B cell (primary cell): Measurements from ENCODE around the gene PTPN14. TPM values are rescaled to one million over a fixed set of nuclear protein-coding genes. Genes with fewer than 3 reads are reported as not detected.

Experiments
- ATAC-seq: fragments of 200-7000 bp; cut with Tn5 transposase; one replicate; pipeline ENCODE4 v1.10.0; 2021; ENCODE audit warnings: low read depth, mild to moderate bottlenecking, moderate number of reproducible peaks, moderate library complexity
- CTCF ChIA-PET: fragments of 350-600 bp; sonication (Branson Sonifier 250); formaldehyde crosslinking; loops from one replicate; lab custom pipeline; 2021; ENCODE audit warnings: antibody characterized with exemption, inconsistent platforms; lab: Charles Lee
- POLR2A ChIA-PET: fragments of 350-600 bp; sonication (Branson Sonifier 250); formaldehyde crosslinking; loops from one replicate; lab custom pipeline; 2021; ENCODE audit warnings: antibody characterized with exemption; lab: Charles Lee
- DNase-seq: peaks from one replicate; pipeline ENCODE4 v3.0.0; 2013
- H2AFZ ChIP-seq: 2 replicates; pipeline ENCODE4 v1.6.1; 2012; ENCODE audit warnings: mild to moderate bottlenecking, low read depth, low read length; ENCODE audit not compliant: insufficient read depth, poor library complexity, severe bottlenecking
- H3K27ac ChIP-seq, 2 donors: 1 replicate in 1 of 2; 2 replicates in 1 of 2; pipeline ENCODE4 v1.5.1; 2012 to 2013; ENCODE audit warnings: low read length in 2 of 2, mild to moderate bottlenecking in 2 of 2, moderate library complexity in 1 of 2
- H3K27me3 ChIP-seq, 4 experiments: fragments of 200-600 bp in 1 of 4; sonication (generic) in 1 of 4; replicated peaks in 1 of 4; 1 replicate in 2 of 4; 2 replicates in 2 of 4; pipeline versions ENCODE4 v1.6.1 to v1.7.0; 2013 to 2016; ENCODE audit warnings: low read length in 3 of 4, mild to moderate bottlenecking in 2 of 4, mixed read lengths in 1 of 4, moderate library complexity in 1 of 4; ENCODE audit not compliant: insufficient read depth in 4 of 4, control insufficient read depth in 3 of 4; ENCODE audit errors: control extremely low read depth in 1 of 4
- H3K36me3 ChIP-seq, 2 experiments: replicated peaks in 1 of 2; 1 replicate in 1 of 2; 2 replicates in 1 of 2; pipeline versions ENCODE4 v1.6.1 to v1.7.1; 2013; ENCODE audit warnings: low read length in 1 of 2; ENCODE audit not compliant: insufficient read depth in 2 of 2, control insufficient read depth in 1 of 2; ENCODE audit errors: control extremely low read depth in 1 of 2, extremely low read depth in 1 of 2
- H3K4me1 ChIP-seq, 2 donors: fragments of 200-600 bp in 1 of 2; sonication (generic) in 1 of 2; 1 replicate in 1 of 2; 2 replicates in 1 of 2; pipeline versions ENCODE4 v1.5.1 to v1.6.1; 2013 to 2017; ENCODE audit warnings: low read length in 2 of 2; ENCODE audit not compliant: control insufficient read depth in 2 of 2, insufficient read depth in 2 of 2
- H3K4me2 ChIP-seq: replicated peaks from 2 replicates; pipeline ENCODE3; 2012; ENCODE audit warnings: mild to moderate bottlenecking, low read depth, low read length; ENCODE audit not compliant: poor library complexity, severe bottlenecking
- H3K4me3 ChIP-seq, 5 experiments: fragments of 200-600 bp in 1 of 5; sonication (generic) in 1 of 5; 1 replicate in 3 of 5; 2 replicates in 2 of 5; pipeline versions ENCODE4 v1.5.1 to v1.7.0; 2011 to 2016; ENCODE audit warnings: low read length in 4 of 5, mild to moderate bottlenecking in 4 of 5, low read depth in 2 of 5, control low read depth in 1 of 5, moderate library complexity in 1 of 5; ENCODE audit not compliant: insufficient read depth in 1 of 5; ENCODE audit errors: control extremely low read depth in 1 of 5, extremely low read depth in 1 of 5
- H3K79me2 ChIP-seq: fragments of 200-600 bp; sonication (generic); one replicate; pipeline ENCODE4 v1.6.0; 2016; ENCODE audit warnings: low read length; ENCODE audit not compliant: control insufficient read depth, insufficient read depth
- H3K9ac ChIP-seq: fragments of 200-600 bp; sonication (generic); 2 replicates; pipeline ENCODE4 v1.6.1; 2017; ENCODE audit warnings: mild to moderate bottlenecking, low read length, moderate library complexity
- H3K9me3 ChIP-seq, 3 donors: one replicate each; pipeline versions ENCODE4 v1.6.1 to v1.7.1; 2013; ENCODE audit warnings: low read length in 2 of 3; ENCODE audit not compliant: control insufficient read depth in 2 of 3, insufficient read depth in 1 of 3; ENCODE audit errors: control extremely low read depth in 1 of 3
- H4K20me1 ChIP-seq: 2 replicates; pipeline ENCODE4 v1.6.0; 2012; ENCODE audit warnings: mild to moderate bottlenecking, low read length; ENCODE audit not compliant: insufficient read depth, control insufficient read depth, poor library complexity, severe bottlenecking
- H3K27ac Mint-ChIP-seq: one replicate; pipeline ENCODE4 v1.8.0; 2021; ENCODE audit warnings: mixed read lengths
- H3K27me3 Mint-ChIP-seq: one replicate; pipeline ENCODE4 v1.8.0; 2021; ENCODE audit warnings: mixed read lengths
- H3K4me1 Mint-ChIP-seq: one replicate; pipeline ENCODE4 v1.8.0; 2021; ENCODE audit warnings: mixed read lengths
- H3K4me3 Mint-ChIP-seq: one replicate; pipeline ENCODE4 v1.8.0; 2021; ENCODE audit warnings: mixed read lengths
- H3K9me3 Mint-ChIP-seq: one replicate; pipeline ENCODE4 v1.8.0; 2022; ENCODE audit warnings: mixed read lengths; ENCODE audit not compliant: insufficient read depth
- EZH2 ChIP-seq: IDR thresholded peaks from 2 replicates; pipeline ENCODE4 v1.6.1; 2012; ENCODE audit warnings: borderline replicate concordance, low read depth, mild to moderate bottlenecking, moderate library complexity, low read length; ENCODE audit not compliant: insufficient read depth, poor library complexity, severe bottlenecking
- WGBS: methylation state at CpG from one replicate; pipeline ENCODE4 v1.1.5; 2013; ENCODE audit warnings: missing lambda C conversion rate; ENCODE audit not compliant: insufficient coverage; 5-methylcytosine and 5-hydroxymethylcytosine counted together
- intact Hi-C: fragments of 100-400 bp; cut with micrococcal nuclease; formaldehyde crosslinking; loops from one replicate; pipeline ENCODE4 v1.10.0; 2022
- polyA plus RNA-seq: library from polyadenylated mRNA; depleted of rRNA; stranded (reverse); fragments of >200 nt; gene quantifications from 2 replicates; pipeline ENCODE4 v1.2.3, GENCODE V29; 2012
- total RNA-seq, 2 donors: library from RNA; stranded (reverse); fragments of 120-200 nt in 1 of 2; gene quantifications; 1 replicate in 1 of 2; 2 replicates in 1 of 2; pipeline versions ENCODE4 v1.2.3 to v1.2.4, GENCODE V29; 2013 to 2022
- TF ChIP-seq, protein P1 (sequence below): fragments of 200-600 bp; IDR thresholded peaks from one replicate; pipeline ENCODE4 v1.8.0; 2022; ENCODE audit warnings: antibody characterized with exemption, mild to moderate bottlenecking

The PTPN14 gene
- total and polyA plus RNA-seq, 2 donors (not counting 1 experiment from before 2014, with no cell fraction given): under 0.01 TPM; not detected in 1

DNA sequence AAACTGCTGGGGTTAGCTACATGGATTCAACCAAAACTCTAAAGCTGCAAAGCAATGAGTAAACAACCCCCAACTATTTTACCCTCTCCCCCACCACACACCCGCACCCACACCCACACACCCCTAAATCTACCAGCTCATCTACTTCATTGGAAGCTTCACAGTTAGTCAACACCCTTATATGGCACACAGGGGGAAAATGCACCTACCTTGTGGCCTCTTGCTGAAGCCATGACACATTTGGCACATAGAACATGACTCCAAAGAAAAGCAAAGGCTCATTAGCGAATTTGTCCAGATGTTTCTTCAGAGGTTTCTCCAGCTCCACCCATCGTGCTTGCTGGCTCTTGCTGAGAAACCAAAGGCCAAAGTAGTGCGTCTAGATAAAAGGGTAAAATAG lies 99.8 kb downstream of the PTPN14 start:
- H3K4me3 ChIP-seq: no peak overlapping the region
- H3K4me1 Mint-ChIP-seq: no peaks in the 10 kb centered on the region
- H2AFZ ChIP-seq: no peak overlapping the region
- no peaks in the 10 kb centered on the region for H3K36me3 ChIP-seq
- H3K4me2 ChIP-seq: no peak overlapping the region
- H3K27ac ChIP-seq: no peak overlapping the region
- H3K4me3 Mint-ChIP-seq: no peak overlapping the region
- intact Hi-C loops: no loop called here
- H3K79me2 ChIP-seq: no peaks in the 10 kb centered on the region
- H3K27me3 Mint-ChIP-seq: peaks cover 4% of the 10 kb centered on the region
- DNase-seq (no peak), ATAC-seq (no peak)
- H4K20me1 ChIP-seq: no peaks in the 10 kb centered on the region
- TF ChIP-seq, protein P1, sequence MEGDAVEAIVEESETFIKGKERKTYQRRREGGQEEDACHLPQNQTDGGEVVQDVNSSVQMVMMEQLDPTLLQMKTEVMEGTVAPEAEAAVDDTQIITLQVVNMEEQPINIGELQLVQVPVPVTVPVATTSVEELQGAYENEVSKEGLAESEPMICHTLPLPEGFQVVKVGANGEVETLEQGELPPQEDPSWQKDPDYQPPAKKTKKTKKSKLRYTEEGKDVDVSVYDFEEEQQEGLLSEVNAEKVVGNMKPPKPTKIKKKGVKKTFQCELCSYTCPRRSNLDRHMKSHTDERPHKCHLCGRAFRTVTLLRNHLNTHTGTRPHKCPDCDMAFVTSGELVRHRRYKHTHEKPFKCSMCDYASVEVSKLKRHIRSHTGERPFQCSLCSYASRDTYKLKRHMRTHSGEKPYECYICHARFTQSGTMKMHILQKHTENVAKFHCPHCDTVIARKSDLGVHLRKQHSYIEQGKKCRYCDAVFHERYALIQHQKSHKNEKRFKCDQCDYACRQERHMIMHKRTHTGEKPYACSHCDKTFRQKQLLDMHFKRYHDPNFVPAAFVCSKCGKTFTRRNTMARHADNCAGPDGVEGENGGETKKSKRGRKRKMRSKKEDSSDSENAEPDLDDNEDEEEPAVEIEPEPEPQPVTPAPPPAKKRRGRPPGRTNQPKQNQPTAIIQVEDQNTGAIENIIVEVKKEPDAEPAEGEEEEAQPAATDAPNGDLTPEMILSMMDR: no peak
- TF ChIP-seq EZH2: no peak
- CTCF ChIA-PET: no interaction called here
- no peak overlapping the region for H3K27ac Mint-ChIP-seq
- no peaks in the 10 kb centered on the region for H3K9me3 Mint-ChIP-seq
- no peak overlapping the region for H3K9ac ChIP-seq
- peaks cover 0 to 4% (median 0%) of the 10 kb centered on the region in 4 experiments for H3K27me3 ChIP-seq
- 96% methylated on average over 4 of the region's 4 CpGs for WGBS
- no peaks in the 10 kb centered on the region for H3K4me1 ChIP-seq
- H3K9me3 ChIP-seq: no peaks in the 10 kb centered on the region
- POLR2A ChIA-PET: no interaction called here

GRCh38 chr1:214449371-214449770 lies 102.0 kb downstream of the PTPN14 start:
- Mint-ChIP-seq H3K27ac (no peak overlapping the region), H3K4me1 (no peaks in the 10 kb centered on the region), H3K27me3 (peaks cover 4% of the 10 kb centered on the region), H3K4me3 (no peak overlapping the region), H3K9me3 (no peaks in the 10 kb centered on the region)
- no peaks in the 10 kb centered on the region for H3K79me2 ChIP-seq
- WGBS: 90% methylated on average over 2 of the region's 3 CpGs
- H3K27ac ChIP-seq: no peak overlapping the region
- no peaks in the 10 kb centered on the region for H3K9me3 ChIP-seq
- ChIA-PET CTCF (no interaction called here), POLR2A (no interaction called here)
- DNase-seq: no peak
- intact Hi-C loops: no loop called here
- peaks cover 0 to 4% (median 0%) of the 10 kb centered on the region in 4 experiments for H3K27me3 ChIP-seq
- H3K4me2 ChIP-seq: no peak overlapping the region
- no peak for ATAC-seq
- H2AFZ ChIP-seq: no peak overlapping the region
- H3K36me3 ChIP-seq: no peaks in the 10 kb centered on the region
- H3K9ac ChIP-seq: no peak overlapping the region
- no peaks in the 10 kb centered on the region for H3K4me1 ChIP-seq
- no peak overlapping the region for H3K4me3 ChIP-seq
- TF ChIP-seq, protein P1: no peak
- no peak for TF ChIP-seq EZH2
- no peaks in the 10 kb centered on the region for H4K20me1 ChIP-seq
